Mesenteric fat pad (tissue), 1 donor: Measurements from ENCODE around the gene RBM6. TPM values are rescaled to one million over a fixed set of nuclear protein-coding genes. Genes with fewer than 3 reads are reported as not detected.

Experiments used
- DNase-seq: peaks from one replicate; pipeline ENCODE4 v3.0.0-alpha.2; 2020; ENCODE audit warnings: low spot score
- total RNA-seq: library from RNA; stranded (reverse); fragmentation: NEBNext Ultra II Directional; extraction: Animal tissue kit (Norgen Biotek cat#: 25700); gene quantifications from one replicate; pipeline ENCODE4 v1.2.1, GENCODE V29; 2021
- donor health status: DM: yes; HTN: yes; CAD: no.

The RBM6 gene
- total RNA-seq, 1 donor from 2014 or later, result 79.6 TPM

- DNase-seq, result no peak
Observed at GRCh38 chr3:50124800-50125178, 184.8 kb downstream of the RBM6 start.

- DNase-seq, result no peak
Observed at GRCh38 chr3:50125541-50126286, 185.8 kb downstream of the RBM6 start.

- DNase-seq, result no peak
Observed at GRCh38 chr3:50126287-50127211, 186.6 kb downstream of the RBM6 start.

Other genes starting within 250 kb of the RBM6 start
- not detected for gene AMIGO3, start 220.5 kb upstream of the RBM6 start, total RNA-seq
- 45.4 TPM for gene GMPPB, start 216.2 kb upstream of the RBM6 start, total RNA-seq
- gene IP6K1, start 153.6 kb upstream of the RBM6 start, total RNA-seq, result 35.4 TPM
- gene CDHR4, start 140.3 kb upstream of the RBM6 start, total RNA-seq, result not detected
- gene INKA1, start 136.9 kb upstream of the RBM6 start, total RNA-seq, result 3.2 TPM
- 38.2 TPM for gene UBA7, start 126.2 kb upstream of the RBM6 start, total RNA-seq
- gene TRAIP, start 83.6 kb upstream of the RBM6 start, total RNA-seq, result 1.1 TPM
- gene CAMKV, start 70.2 kb upstream of the RBM6 start, total RNA-seq, result not detected
- 1.8 TPM for gene MST1R, start 36.3 kb upstream of the RBM6 start, total RNA-seq
- gene MON1A, start 10.3 kb upstream of the RBM6 start, total RNA-seq, result 9.8 TPM
- gene RBM5, start 148.8 kb downstream of the RBM6 start, total RNA-seq, result 132 TPM
- 51.5 TPM for gene SEMA3F, start 215.2 kb downstream of the RBM6 start, total RNA-seq